RWPE2 (cell line): ENCODE results near the gene HELZ2.

Source experiments
- ATAC-seq: fragments of 200-7000 bp; cut with Tn5 transposase; 3 replicates; pipeline ENCODE4 v1.9.1; 2021; ENCODE audit warnings: low read depth
- DNase-seq: peaks from one replicate; pipeline ENCODE4 v3.0.0-alpha.2; 2020; ENCODE audit warnings: low spot score
- H3K27ac ChIP-seq: fragments of 450-650 bp; 2 replicates; pipeline ENCODE4 v1.5.1; 2017; ENCODE audit warnings: mild to moderate bottlenecking; ENCODE audit not compliant: poor library complexity, severe bottlenecking
- H3K27me3 ChIP-seq: fragments of 250-450 bp; sonication (Bioruptor Pico); 2 replicates; pipeline ENCODE4 v1.5.1; 2021; ENCODE audit warnings: mild to moderate bottlenecking, moderate library complexity; ENCODE audit not compliant: insufficient read depth, poor library complexity, severe bottlenecking
- H3K36me3 ChIP-seq: fragments of 250-450 bp; sonication (Bioruptor Pico); 2 replicates; pipeline ENCODE4 v1.5.1; 2020; ENCODE audit warnings: low read depth, mild to moderate bottlenecking, moderate library complexity
- H3K4me1 ChIP-seq: fragments of 250-450 bp; sonication (Bioruptor Pico); 2 replicates; pipeline ENCODE4 v1.5.1; 2021; ENCODE audit warnings: mild to moderate bottlenecking, moderate library complexity; ENCODE audit not compliant: insufficient read depth, poor library complexity, severe bottlenecking
- H3K4me3 ChIP-seq: fragments of 250-450 bp; sonication (Bioruptor Pico); 2 replicates; pipeline ENCODE4 v1.5.1; 2021; ENCODE audit warnings: mild to moderate bottlenecking, moderate library complexity; ENCODE audit not compliant: severe bottlenecking
- H3K9me3 ChIP-seq: fragments of 250-450 bp; sonication (Bioruptor Pico); 2 replicates; pipeline ENCODE4 v1.5.1; 2021; ENCODE audit warnings: mild to moderate bottlenecking, moderate library complexity; ENCODE audit not compliant: severe bottlenecking
- CTCF ChIP-seq: fragments of 450-650 bp; IDR thresholded peaks from one replicate; pipeline ENCODE4 v1.5.1; 2017; ENCODE audit warnings: mild to moderate bottlenecking, moderate library complexity; ENCODE audit not compliant: poor library complexity, severe bottlenecking

Gene HELZ2

DNA sequence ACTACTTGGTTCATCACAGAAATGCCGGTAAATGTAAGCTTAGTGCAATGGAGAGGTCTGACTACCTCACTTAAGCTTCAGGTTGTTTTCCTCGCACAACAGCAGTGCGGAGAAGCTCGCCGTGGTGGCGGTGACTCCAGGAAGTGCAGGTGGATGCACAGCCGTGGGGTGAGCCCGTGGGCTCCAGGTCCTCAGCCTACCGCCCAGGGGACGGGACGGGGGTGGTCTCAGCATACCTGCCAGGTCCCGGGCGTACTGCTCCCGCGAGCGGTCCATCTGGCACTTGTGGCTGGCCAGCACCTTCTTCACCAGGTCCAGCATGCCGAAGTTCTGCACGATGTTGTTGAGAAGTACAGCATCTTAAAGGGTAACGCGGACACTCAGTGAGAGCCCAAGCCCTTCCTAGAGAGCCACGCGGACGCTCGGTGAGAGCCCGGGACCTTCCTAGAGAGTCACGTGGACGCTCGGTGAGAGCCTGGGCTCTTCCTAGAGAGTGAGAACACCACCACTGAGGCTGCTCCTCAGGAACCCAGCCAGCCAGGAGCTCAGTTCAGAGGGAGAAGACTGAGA lies 17.8 kb upstream of the HELZ2 start:
- no peaks in the 10 kb centered on the region for H3K9me3 ChIP-seq
- H3K4me1 ChIP-seq = no peaks in the 10 kb centered on the region
- H3K36me3 ChIP-seq = peaks cover 20% of the 10 kb centered on the region
- H3K27me3 ChIP-seq = no peaks in the 10 kb centered on the region
- no peak overlapping the region for H3K27ac ChIP-seq
- no peak for TF ChIP-seq CTCF
- DNase-seq (peak; percentile 82), ATAC-seq (no peak; the same call in 2 of the 3 replicates)
- no peak overlapping the region for H3K4me3 ChIP-seq

DNA sequence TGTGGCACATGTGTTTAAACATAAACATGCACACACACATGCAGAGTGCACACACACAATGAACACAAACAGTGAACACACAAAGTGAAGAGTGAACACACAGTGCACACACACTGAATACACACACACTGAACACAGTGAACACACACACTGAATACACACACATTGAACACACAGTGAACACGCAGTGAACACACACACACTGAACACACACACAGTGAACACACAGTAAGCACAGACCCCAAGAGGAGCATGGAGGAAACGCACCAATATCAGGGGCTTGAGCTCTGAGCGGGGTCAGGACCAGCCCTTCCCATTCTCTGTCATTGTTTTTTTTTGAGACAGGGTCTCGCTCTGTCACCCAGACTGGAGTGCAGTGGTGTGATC lies 17.1 kb upstream of the HELZ2 start:
- Histone ChIP-seq H3K36me3 (peaks cover 20% of the 10 kb centered on the region), H3K27ac (no peak overlapping the region), H3K27me3 (no peaks in the 10 kb centered on the region), H3K9me3 (no peaks in the 10 kb centered on the region), H3K4me1 (no peaks in the 10 kb centered on the region), H3K4me3 (no peak overlapping the region)
- ATAC-seq (no peak), DNase-seq (no peak)
- no peak for TF ChIP-seq CTCF

DNA sequence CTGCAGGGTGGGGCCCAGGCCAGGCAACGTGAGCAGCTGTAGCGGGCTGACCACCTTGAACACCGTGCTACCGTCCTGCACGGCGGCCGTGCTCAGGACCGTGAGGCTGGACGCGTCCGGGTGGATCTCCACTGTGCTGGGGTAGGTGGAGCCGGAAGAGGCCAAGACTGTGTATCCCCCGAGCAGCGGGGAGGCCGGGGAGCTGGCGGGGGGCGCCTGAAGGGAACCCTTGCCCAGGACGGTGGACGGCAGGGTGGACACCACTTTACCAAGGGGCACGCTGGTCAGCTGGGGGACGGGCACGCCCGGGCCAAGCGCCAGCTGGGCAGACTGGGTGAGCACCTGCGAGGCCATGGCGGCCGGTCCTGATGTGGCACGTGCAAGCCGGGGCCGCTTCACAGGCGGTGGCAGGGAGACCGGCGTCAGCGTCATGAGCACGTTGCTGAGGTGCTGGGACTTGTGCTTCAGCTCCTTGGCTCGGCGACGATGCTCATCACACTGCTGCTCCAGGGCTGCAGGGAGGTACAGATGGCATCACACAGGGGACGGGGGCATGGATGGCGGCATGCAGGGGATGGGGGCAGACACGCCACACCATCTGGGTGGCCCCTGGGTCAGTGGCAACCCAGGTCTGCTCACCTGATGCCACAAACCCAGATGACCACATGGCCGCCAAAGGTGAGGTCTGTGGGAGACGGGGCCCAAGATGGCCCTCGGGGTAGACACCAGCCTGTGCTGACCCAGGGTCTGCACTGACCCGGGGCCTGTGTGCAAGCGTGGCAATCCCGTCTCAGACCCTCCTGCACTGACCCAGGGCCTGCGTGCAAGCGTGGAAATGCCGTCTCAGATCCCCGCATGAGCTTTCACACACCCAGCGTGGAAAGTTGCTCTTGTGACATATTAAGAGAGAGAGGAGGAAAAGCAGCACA lies 16.4 kb upstream of the HELZ2 start:
- H3K36me3 ChIP-seq = peaks cover 20% of the 10 kb centered on the region
- no peak overlapping the region for H3K27ac ChIP-seq
- DNase-seq (peak; percentile 85), ATAC-seq (no peak)
- H3K27me3 ChIP-seq = no peaks in the 10 kb centered on the region
- H3K4me3 ChIP-seq = no peak overlapping the region
- H3K4me1 ChIP-seq = no peaks in the 10 kb centered on the region
- no peaks in the 10 kb centered on the region for H3K9me3 ChIP-seq
- no peak for TF ChIP-seq CTCF

GRCh38 chr20:63589261-63590217 lies 15.5 kb upstream of the HELZ2 start:
- Histone ChIP-seq H3K27me3 (no peaks in the 10 kb centered on the region), H3K4me3 (no peak overlapping the region), H3K27ac (no peak overlapping the region), H3K4me1 (no peaks in the 10 kb centered on the region), H3K9me3 (no peaks in the 10 kb centered on the region), H3K36me3 (peaks cover 20% of the 10 kb centered on the region)
- DNase-seq (peak; percentile 84), ATAC-seq (no peak)
- no peak for TF ChIP-seq CTCF
